ENCODE data around the gene SNAPC1.
"Not testable (repeated sequence)": the region's sequence is repeated elsewhere in the genome, so short reads cannot be mapped to it uniquely, and the experiment has no call there.

The SNAPC1 gene

DNA sequence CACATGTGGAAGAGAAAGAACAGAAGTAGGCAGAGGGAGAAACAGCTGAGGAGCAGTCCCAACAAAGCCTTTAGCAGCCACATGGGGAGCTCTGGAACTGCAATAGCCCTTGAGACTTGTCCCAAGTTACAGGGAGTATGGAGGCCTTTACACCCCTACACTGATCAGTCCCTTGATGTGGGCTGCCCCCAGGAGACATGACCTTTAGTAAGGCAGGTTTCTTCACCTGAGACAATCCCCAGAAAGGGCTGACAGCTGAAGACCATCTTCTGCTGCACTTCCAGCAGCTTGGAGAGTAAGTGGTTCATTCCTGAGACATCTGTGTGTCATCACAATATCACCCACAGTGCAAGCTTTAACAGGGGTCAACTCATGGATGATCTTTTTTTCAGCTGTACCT lies 8.6 kb upstream of the SNAPC1 start:
- Histone ChIP-seq H3K4me3 (ENCODE audit: low read depth, low read length) (no peak overlapping the region), H3K36me3 (peaks cover 11% of the 10 kb centered on the region), H3K27me3 (no peaks in the 10 kb centered on the region), H3K9me3 (no peaks in the 10 kb centered on the region), H3K4me1 (peaks cover 8% of the 10 kb centered on the region)
- DNase-seq: peak; percentile 19
- TF ChIP-seq, protein P1, sequence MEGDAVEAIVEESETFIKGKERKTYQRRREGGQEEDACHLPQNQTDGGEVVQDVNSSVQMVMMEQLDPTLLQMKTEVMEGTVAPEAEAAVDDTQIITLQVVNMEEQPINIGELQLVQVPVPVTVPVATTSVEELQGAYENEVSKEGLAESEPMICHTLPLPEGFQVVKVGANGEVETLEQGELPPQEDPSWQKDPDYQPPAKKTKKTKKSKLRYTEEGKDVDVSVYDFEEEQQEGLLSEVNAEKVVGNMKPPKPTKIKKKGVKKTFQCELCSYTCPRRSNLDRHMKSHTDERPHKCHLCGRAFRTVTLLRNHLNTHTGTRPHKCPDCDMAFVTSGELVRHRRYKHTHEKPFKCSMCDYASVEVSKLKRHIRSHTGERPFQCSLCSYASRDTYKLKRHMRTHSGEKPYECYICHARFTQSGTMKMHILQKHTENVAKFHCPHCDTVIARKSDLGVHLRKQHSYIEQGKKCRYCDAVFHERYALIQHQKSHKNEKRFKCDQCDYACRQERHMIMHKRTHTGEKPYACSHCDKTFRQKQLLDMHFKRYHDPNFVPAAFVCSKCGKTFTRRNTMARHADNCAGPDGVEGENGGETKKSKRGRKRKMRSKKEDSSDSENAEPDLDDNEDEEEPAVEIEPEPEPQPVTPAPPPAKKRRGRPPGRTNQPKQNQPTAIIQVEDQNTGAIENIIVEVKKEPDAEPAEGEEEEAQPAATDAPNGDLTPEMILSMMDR (IDR thresholded peaks at IDR 0.05; ENCODE audit: low read depth, low read length): peak; percentile 39; the same call in 1 of the 2 replicates

DNA sequence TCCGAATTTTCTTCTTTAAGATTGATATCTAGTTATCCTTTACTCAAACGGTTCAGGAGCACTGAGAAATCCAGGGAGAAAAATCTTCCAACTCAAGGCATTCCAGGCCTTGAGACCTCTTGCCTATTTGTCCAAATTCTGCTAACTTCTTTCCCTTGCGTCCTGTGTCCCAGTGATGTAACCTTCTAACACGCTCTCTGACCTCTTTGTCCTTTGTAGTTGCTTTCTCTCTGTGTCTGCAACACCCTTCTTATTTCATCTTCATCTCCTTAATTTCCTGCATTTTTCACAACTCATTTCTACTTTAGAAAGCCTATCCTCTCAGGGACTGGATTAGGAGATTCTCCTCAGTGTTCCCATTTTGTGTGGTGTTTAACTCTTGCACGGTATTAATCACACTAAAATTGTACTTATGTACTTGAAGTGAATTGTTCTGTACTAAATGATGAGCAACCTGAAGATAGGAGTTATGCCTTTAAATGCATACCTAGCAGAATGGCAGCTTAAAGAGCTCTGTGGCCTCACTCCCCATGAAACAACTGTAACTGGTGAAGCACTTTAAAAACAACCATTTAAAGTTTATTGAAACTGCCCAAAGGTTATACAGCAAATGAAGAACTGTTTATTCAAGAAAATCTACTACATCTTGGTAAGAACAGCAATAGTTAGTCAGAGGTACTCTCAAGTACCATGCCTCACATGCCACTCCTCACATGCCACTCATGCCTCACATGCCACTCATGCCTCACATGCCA lies 7.4 kb upstream of the SNAPC1 start:
- Histone ChIP-seq H3K9me3 (no peaks in the 10 kb centered on the region), H3K36me3 (peaks cover 2% of the 10 kb centered on the region; the same call in 1 of the 2 replicates), H3K4me1 (peaks cover 8% of the 10 kb centered on the region), H3K27me3 (no peaks in the 10 kb centered on the region), H3K4me3 (ENCODE audit: low read depth, low read length) (no peak overlapping the region)
- DNase-seq: no peak
- TF ChIP-seq, protein P1 (IDR thresholded peaks at IDR 0.05; ENCODE audit: low read depth, low read length): no peak

DNA sequence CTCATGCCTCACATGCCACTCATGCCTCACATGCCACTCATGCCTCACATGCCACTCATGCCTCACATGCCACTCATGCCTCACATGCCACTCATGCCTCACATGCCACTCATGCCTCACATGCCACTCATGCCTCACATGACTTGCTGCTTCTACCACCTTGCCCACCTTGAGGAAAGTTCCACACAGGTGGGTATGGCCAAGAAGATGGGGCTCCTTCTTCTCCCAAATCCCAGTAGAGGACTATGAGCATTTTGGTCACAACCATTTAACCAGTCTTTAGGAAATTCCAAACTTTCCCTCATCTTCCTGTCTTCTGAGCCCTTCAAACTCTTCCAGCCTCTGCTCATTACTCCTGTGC lies 6.9 kb upstream of the SNAPC1 start:
- H3K4me3 ChIP-seq (ENCODE audit: low read depth, low read length); DNase-seq; H3K36me3 ChIP-seq; H3K9me3 ChIP-seq; H3K27me3 ChIP-seq; H3K4me1 ChIP-seq: not testable (repeated sequence)

- TF ChIP-seq, protein P1 (IDR thresholded peaks at IDR 0.05; ENCODE audit: low read depth, low read length): no peak
- no peak for DNase-seq
- Histone ChIP-seq H3K4me3 (ENCODE audit: low read depth, low read length) (no peak overlapping the region), H3K9me3 (no peaks in the 10 kb centered on the region), H3K36me3 (no peaks in the 10 kb centered on the region), H3K27me3 (no peaks in the 10 kb centered on the region), H3K4me1 (peaks cover 7% of the 10 kb centered on the region)
Observed at GRCh38 chr14:61756135-61756534, 6.1 kb upstream of the SNAPC1 start.

- no peak overlapping the region for H3K4me3 ChIP-seq (ENCODE audit: low read depth, low read length)
- H3K36me3 ChIP-seq: no peaks in the 10 kb centered on the region
- TF ChIP-seq, protein P1 (IDR thresholded peaks at IDR 0.05; ENCODE audit: low read depth, low read length): no peak
- no peaks in the 10 kb centered on the region for H3K9me3 ChIP-seq
- DNase-seq: no peak
- H3K4me1 ChIP-seq: peaks cover 10% of the 10 kb centered on the region
- H3K27me3 ChIP-seq: no peaks in the 10 kb centered on the region
Observed at GRCh38 chr14:61759878-61760277, 2.3 kb upstream of the SNAPC1 start.

- no peak for DNase-seq
- TF ChIP-seq, protein P1 (IDR thresholded peaks at IDR 0.05; ENCODE audit: low read depth, low read length): no peak
Observed at GRCh38 chr14:61761557-61761956, 663 bp upstream of the SNAPC1 start.

More at GRCh38 chr14:61761557-61761956, 663 bp upstream of the SNAPC1 start:
- H3K36me3 ChIP-seq: no peaks in the 10 kb centered on the region
- no peaks in the 10 kb centered on the region for H3K9me3 ChIP-seq
- peak overlapping the region; percentile 89 for H3K4me3 ChIP-seq (ENCODE audit: low read depth, low read length)
- no peaks in the 10 kb centered on the region for H3K27me3 ChIP-seq
- H3K4me1 ChIP-seq: peaks cover 17% of the 10 kb centered on the region

All from BE2C (cell line).